Measurements from ENCODE around the gene PXDN. TPM values are rescaled to one million over a fixed set of nuclear protein-coding genes. Genes with fewer than 3 reads are reported as not detected.
"Not testable (repeated sequence)": the region's sequence is repeated elsewhere in the genome, so short reads cannot be mapped to it uniquely, and the experiment has no call there.

Gene PXDN
- total and polyA plus RNA-seq, 2 donors (not counting 3 experiments of a cell fraction or from before 2014, with no cell fraction given) = 231 to 308 TPM

DNA sequence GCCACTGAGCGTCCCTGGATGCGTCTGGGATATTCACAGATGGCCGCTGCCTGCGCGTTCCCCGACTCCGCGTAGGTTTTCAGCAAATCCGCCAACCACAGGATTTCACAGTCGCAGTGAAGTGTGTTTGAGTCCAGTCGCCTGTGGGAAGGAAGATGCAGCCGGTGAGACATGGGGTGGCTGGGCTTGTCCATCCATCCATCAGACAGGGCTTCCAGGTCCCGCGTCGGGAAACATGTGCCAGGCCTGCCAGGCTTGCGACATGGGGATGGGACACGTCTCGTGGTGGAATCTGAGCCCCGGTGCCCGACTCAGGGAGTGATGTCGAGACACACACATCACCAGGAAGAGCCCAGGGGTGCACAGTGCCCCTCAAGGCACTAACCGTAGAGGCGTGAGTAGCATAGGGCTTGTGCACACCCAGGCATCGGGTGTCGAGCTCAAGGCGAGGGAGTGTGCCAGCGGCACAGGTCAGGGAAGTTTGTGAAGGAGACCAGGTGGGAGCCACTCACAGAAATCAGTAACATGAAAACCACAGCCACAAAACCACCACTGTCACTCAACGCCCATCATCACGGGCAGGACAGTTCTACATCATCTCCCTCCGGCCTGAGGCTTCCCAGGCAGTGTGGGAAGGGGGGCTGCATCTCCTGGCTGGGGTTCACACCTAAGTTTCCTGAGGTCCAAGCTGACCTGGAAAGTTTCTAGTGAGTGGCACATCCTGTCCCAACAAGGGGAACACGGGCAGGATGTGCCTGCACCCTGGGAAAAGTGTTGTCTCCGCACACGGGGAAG is 63.9 kb downstream of the PXDN start:
- CTCF ChIA-PET = no interaction called here
- BruUV-seq (replicated peaks) = no TSS peak
- intact Hi-C loops (cut with micrococcal nuclease) (no loop called here), dilution Hi-C loops (cut with MboI; ENCODE audit: extremely low pct_ligation_motif_present, low sequenced_read_pairs) (no loop called here)
- H3K4me2 ChIP-seq (ENCODE audit: insufficient read depth, low read length) = no peak overlapping the region
- FAIRE-seq = no peak
- H3K9me3 ChIP-seq (replicated peaks; ENCODE audit: control insufficient read depth, insufficient read depth, low read length) = no peaks in the 10 kb centered on the region
- no peak for TF ChIP-seq MYC (IDR thresholded peaks at IDR 0.05; ENCODE audit: low read depth, low read length)
- no peak for TF ChIP-seq MAX (IDR thresholded peaks at IDR 0.05; ENCODE audit: insufficient read depth, insufficient read length)
- no peak for TF ChIP-seq FOS (IDR thresholded peaks at IDR 0.05; ENCODE audit: borderline replicate concordance, insufficient read depth, low read length)
- TF ChIP-seq, protein P1, sequence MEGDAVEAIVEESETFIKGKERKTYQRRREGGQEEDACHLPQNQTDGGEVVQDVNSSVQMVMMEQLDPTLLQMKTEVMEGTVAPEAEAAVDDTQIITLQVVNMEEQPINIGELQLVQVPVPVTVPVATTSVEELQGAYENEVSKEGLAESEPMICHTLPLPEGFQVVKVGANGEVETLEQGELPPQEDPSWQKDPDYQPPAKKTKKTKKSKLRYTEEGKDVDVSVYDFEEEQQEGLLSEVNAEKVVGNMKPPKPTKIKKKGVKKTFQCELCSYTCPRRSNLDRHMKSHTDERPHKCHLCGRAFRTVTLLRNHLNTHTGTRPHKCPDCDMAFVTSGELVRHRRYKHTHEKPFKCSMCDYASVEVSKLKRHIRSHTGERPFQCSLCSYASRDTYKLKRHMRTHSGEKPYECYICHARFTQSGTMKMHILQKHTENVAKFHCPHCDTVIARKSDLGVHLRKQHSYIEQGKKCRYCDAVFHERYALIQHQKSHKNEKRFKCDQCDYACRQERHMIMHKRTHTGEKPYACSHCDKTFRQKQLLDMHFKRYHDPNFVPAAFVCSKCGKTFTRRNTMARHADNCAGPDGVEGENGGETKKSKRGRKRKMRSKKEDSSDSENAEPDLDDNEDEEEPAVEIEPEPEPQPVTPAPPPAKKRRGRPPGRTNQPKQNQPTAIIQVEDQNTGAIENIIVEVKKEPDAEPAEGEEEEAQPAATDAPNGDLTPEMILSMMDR (IDR thresholded peaks at IDR 0.05; ENCODE audit: extremely low read depth in 1 of 2, insufficient read depth in 1 of 2, low read depth in 1 of 2, low read length in 2 of 2) = no peak
- no peak for TF ChIP-seq JUN (IDR thresholded peaks at IDR 0.05; ENCODE audit: borderline replicate concordance, insufficient read depth, insufficient read length, low read depth)
- TF ChIP-seq GATA2 (IDR thresholded peaks at IDR 0.05; ENCODE audit: insufficient read depth, insufficient read length, low read depth, low read length) = no peak
- TF ChIP-seq EZH2 (IDR thresholded peaks at IDR 0.05; ENCODE audit: borderline replicate concordance, low read depth, low read length, severe bottlenecking) = no peak
- no peak for TF ChIP-seq POLR2AphosphoS5 (IDR thresholded peaks at IDR 0.05; ENCODE audit: insufficient read depth, low read depth, low read length)
- TF ChIP-seq POLR2A (IDR thresholded peaks at IDR 0.05; ENCODE audit: low read depth, low read length) = no peak
- H2AFZ ChIP-seq (ENCODE audit: low read depth, low read length) = no peak overlapping the region
- no peaks in the 10 kb centered on the region for H4K20me1 ChIP-seq (replicated peaks; ENCODE audit: control insufficient read depth, extremely low read depth, insufficient read depth, low read length)
- no peaks in the 10 kb centered on the region for H3K4me1 ChIP-seq (ENCODE audit: control insufficient read depth, extremely low read depth, insufficient read depth, low read length)
- no peak overlapping the region for H3K27ac ChIP-seq (ENCODE audit: insufficient read depth, low read depth, low read length)
- H3K27me3 ChIP-seq (ENCODE audit: control insufficient read depth in 2 of 2, insufficient read depth in 2 of 2, low read length in 2 of 2) = no peaks in the 10 kb centered on the region
- no peak overlapping the region for H3K9ac ChIP-seq (replicated peaks; ENCODE audit: extremely low read depth, insufficient read depth, low read length)
- H3K79me2 ChIP-seq (ENCODE audit: control insufficient read depth, insufficient read depth, low read length) = no peaks in the 10 kb centered on the region
- no peak overlapping the region for H3K4me3 ChIP-seq (replicated peaks in 1 of 3; ENCODE audit: insufficient read depth in 1 of 3, low read depth in 1 of 3, low read length in 3 of 3)
- H3K9me1 ChIP-seq (replicated peaks; ENCODE audit: control insufficient read depth, extremely low read depth, insufficient read depth, low read length) = no peaks in the 10 kb centered on the region
- DNase-seq (ENCODE audit: low read depth, low spot score) = no peak
- POLR2A ChIA-PET = no interaction called here
- H3K36me3 ChIP-seq (ENCODE audit: control insufficient read depth in 2 of 2, extremely low read depth in 1 of 2, insufficient read depth in 2 of 2, low read length in 2 of 2) = peaks cover 7 to 30% of the 10 kb centered on the region in 2 experiments

DNA sequence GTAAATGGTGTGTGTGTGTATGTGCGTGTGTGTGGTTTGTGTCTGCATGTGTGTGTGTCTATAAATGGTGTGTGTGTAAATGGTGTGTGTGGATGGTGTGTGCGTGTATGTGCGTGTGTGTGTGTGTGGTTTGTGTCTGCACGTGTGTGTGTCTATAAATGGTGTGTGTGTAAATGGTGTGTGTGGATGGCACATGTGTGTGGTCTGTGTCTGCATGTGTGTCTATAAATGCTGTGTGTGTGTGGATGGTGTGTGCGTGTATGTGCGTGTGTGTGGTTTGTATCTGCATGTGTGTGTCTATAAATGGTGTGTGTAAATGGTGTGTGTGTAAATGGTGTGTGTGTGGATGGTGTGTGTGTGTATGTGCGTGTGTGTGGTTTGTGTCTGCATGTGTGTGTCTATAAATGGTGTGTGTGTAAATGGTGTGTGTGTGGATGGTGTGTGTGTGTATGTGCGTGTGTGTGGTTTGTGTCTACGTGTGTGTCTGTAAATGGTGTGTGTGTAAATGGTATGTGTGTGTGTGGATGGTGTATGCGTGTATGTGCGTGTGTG is 64.8 kb downstream of the PXDN start:
- H3K4me1 ChIP-seq (ENCODE audit: control insufficient read depth, extremely low read depth, insufficient read depth, low read length); H3K9me1 ChIP-seq (replicated peaks; ENCODE audit: control insufficient read depth, extremely low read depth, insufficient read depth, low read length); POLR2A ChIA-PET; BruUV-seq (replicated peaks); H3K9me3 ChIP-seq (replicated peaks; ENCODE audit: control insufficient read depth, insufficient read depth, low read length); H3K4me3 ChIP-seq (replicated peaks in 1 of 3; ENCODE audit: insufficient read depth in 1 of 3, low read depth in 1 of 3, low read length in 3 of 3); intact Hi-C loops (cut with micrococcal nuclease); H3K79me2 ChIP-seq (ENCODE audit: control insufficient read depth, insufficient read depth, low read length); dilution Hi-C loops (cut with MboI; ENCODE audit: extremely low pct_ligation_motif_present, low sequenced_read_pairs); H3K27ac ChIP-seq (ENCODE audit: insufficient read depth, low read depth, low read length); H3K9ac ChIP-seq (replicated peaks; ENCODE audit: extremely low read depth, insufficient read depth, low read length); CTCF ChIA-PET; H3K4me2 ChIP-seq (ENCODE audit: insufficient read depth, low read length); DNase-seq (ENCODE audit: low read depth, low spot score); H2AFZ ChIP-seq (ENCODE audit: low read depth, low read length); H3K27me3 ChIP-seq (ENCODE audit: control insufficient read depth in 2 of 2, insufficient read depth in 2 of 2, low read length in 2 of 2); H4K20me1 ChIP-seq (replicated peaks; ENCODE audit: control insufficient read depth, extremely low read depth, insufficient read depth, low read length): not testable (repeated sequence)
- H3K36me3 ChIP-seq (ENCODE audit: control insufficient read depth in 2 of 2, extremely low read depth in 1 of 2, insufficient read depth in 2 of 2, low read length in 2 of 2) = peaks cover 7 to 32% of the 10 kb centered on the region in 2 experiments
- FAIRE-seq = peak; percentile 80
